WTC11 (cell line): Measurements from ENCODE around the gene ABCB11. TPM values are rescaled to one million over a fixed set of nuclear protein-coding genes. Genes with fewer than 3 reads are reported as not detected.

Source experiments
- ATAC-seq: fragments of 200-7000 bp; cut with Tn5 transposase; 2 replicates; pipeline ENCODE4 v1.10.0; 2021; ENCODE audit warnings: mild to moderate bottlenecking, moderate library complexity
- CTCF ChIA-PET: fragments of 300-600 bp; sonication (Branson Sonifier 250); formaldehyde crosslinking; loops from one replicate; lab custom pipeline; 2021; ENCODE audit warnings: antibody characterized with exemption; lab: Charles Lee
- POLR2A ChIA-PET: fragments of 350-600 bp; sonication (Branson Sonifier 250); formaldehyde crosslinking; loops from one replicate; lab custom pipeline; 2021; ENCODE audit warnings: antibody characterized with exemption; lab: Charles Lee
- DNase-seq: peaks from one replicate; pipeline ENCODE4 v3.0.0; 2021; ENCODE audit warnings: low spot score
- H3K27ac Mint-ChIP-seq: 2 replicates; pipeline ENCODE4 v1.8.0; 2021; ENCODE audit warnings: mixed read lengths
- H3K27me3 Mint-ChIP-seq: 2 replicates; pipeline ENCODE4 v1.8.0; 2021; ENCODE audit warnings: low read depth, mild to moderate bottlenecking, moderate library complexity, mixed read lengths
- H3K36me3 Mint-ChIP-seq: 2 replicates; pipeline ENCODE4 v1.8.0; 2021; ENCODE audit warnings: mixed read lengths
- H3K4me1 Mint-ChIP-seq: 2 replicates; pipeline ENCODE4 v1.8.0; 2022; ENCODE audit warnings: mixed read lengths
- H3K4me3 Mint-ChIP-seq: 2 replicates; pipeline ENCODE4 v1.8.0; 2021; ENCODE audit warnings: mild to moderate bottlenecking, moderate library complexity, mixed read lengths
- H3K9me3 Mint-ChIP-seq: 2 replicates; pipeline ENCODE4 v1.8.0; 2021; ENCODE audit warnings: mixed read lengths
- CREB1 ChIP-seq: sonication (generic); formaldehyde crosslinking; IDR thresholded peaks from 2 replicates; pipeline ENCODE4 v1.8.0; 2023; ENCODE audit warnings: mild to moderate bottlenecking, missing genetic modification reagents
- EMX1 ChIP-seq: fragments of 250-450 bp; sonication (Bioruptor Pico); IDR thresholded peaks from 2 replicates; pipeline ENCODE4 v1.8.0; 2021; ENCODE audit warnings: mild to moderate bottlenecking
- GRHL2 ChIP-seq: fragments of 250-450 bp; sonication (Bioruptor Pico); IDR thresholded peaks from 2 replicates; pipeline ENCODE4 v1.8.0; 2022; ENCODE audit warnings: mild to moderate bottlenecking, moderate library complexity; ENCODE audit not compliant: insufficient replicate concordance, severe bottlenecking
- GTF2I ChIP-seq: fragments of 250-450 bp; sonication (Bioruptor Pico); conservative IDR thresholded peaks from 2 replicates; pipeline ENCODE4 v1.4.0; 2021; ENCODE audit warnings: mild to moderate bottlenecking
- IRF2 ChIP-seq: sonication (generic); formaldehyde crosslinking; IDR thresholded peaks from 2 replicates; pipeline ENCODE4 v1.8.0; 2022; ENCODE audit warnings: low read depth, missing genetic modification reagents, borderline replicate concordance
- JAZF1 ChIP-seq: fragments of 250-450 bp; sonication (Bioruptor Pico); IDR thresholded peaks from 2 replicates; pipeline ENCODE4 v1.9.0; 2021; ENCODE audit warnings: moderate library complexity, mild to moderate bottlenecking, inconsistent platforms
- OVOL2 ChIP-seq: fragments of 250-450 bp; sonication (Bioruptor Pico); IDR thresholded peaks from 2 replicates; pipeline ENCODE4 v1.9.0; 2021; ENCODE audit warnings: mild to moderate bottlenecking, borderline replicate concordance
- SOX15 ChIP-seq: fragments of 250-450 bp; sonication (Bioruptor Pico); IDR thresholded peaks from 2 replicates; pipeline ENCODE4 v1.9.0; 2021; ENCODE audit warnings: mild to moderate bottlenecking
- TEAD4 ChIP-seq: sonication (generic); formaldehyde crosslinking; IDR thresholded peaks from 2 replicates; pipeline ENCODE4 v1.8.0; 2022; ENCODE audit warnings: mild to moderate bottlenecking, missing genetic modification reagents
- ZNF219 ChIP-seq: sonication (generic); formaldehyde crosslinking; IDR thresholded peaks from 2 replicates; pipeline ENCODE4 v1.8.0; 2023; ENCODE audit warnings: missing genetic modification reagents, mild to moderate bottlenecking, borderline replicate concordance
- ZNF232 ChIP-seq: sonication (generic); formaldehyde crosslinking; IDR thresholded peaks from 2 replicates; pipeline ENCODE4 v1.8.0; 2022; ENCODE audit warnings: mild to moderate bottlenecking, missing genetic modification reagents
- ZNF396 ChIP-seq: fragments of 250-450 bp; sonication (Bioruptor Pico); IDR thresholded peaks from 2 replicates; pipeline ENCODE4 v1.8.0; 2021; ENCODE audit warnings: mild to moderate bottlenecking, moderate library complexity, borderline replicate concordance
- total RNA-seq: library from RNA; stranded (reverse); gene quantifications from 3 replicates; pipeline ENCODE4 v1.2.3, GENCODE V29; 2021
- TF ChIP-seq, protein P1 (sequence below): sonication (generic); formaldehyde crosslinking; IDR thresholded peaks from 2 replicates; pipeline ENCODE4 v1.8.0; 2023; ENCODE audit warnings: missing genetic modification reagents, mild to moderate bottlenecking, borderline replicate concordance
- TF ChIP-seq, protein P2 (sequence below): sonication (generic); formaldehyde crosslinking; IDR thresholded peaks from 2 replicates; pipeline ENCODE4 v1.8.1; 2022; ENCODE audit warnings: low read depth, missing genetic modification reagents, borderline replicate concordance
- TF ChIP-seq, protein P3 (sequence below): fragments of 200-600 bp; IDR thresholded peaks from 2 replicates; pipeline ENCODE4 v1.8.0; 2022; ENCODE audit warnings: antibody characterized with exemption
- TF ChIP-seq, protein P4 (sequence below): sonication (generic); formaldehyde crosslinking; conservative IDR thresholded peaks from 2 replicates; pipeline ENCODE4 v1.8.1; 2023; ENCODE audit warnings: mild to moderate bottlenecking, low read depth, missing genetic modification reagents, moderate library complexity
- TF ChIP-seq, protein P5 (sequence below): sonication (generic); formaldehyde crosslinking; IDR thresholded peaks from 2 replicates; pipeline ENCODE4 v1.8.1; 2023; ENCODE audit warnings: mild to moderate bottlenecking, moderate library complexity, missing genetic modification reagents
- TF ChIP-seq, protein P6 (sequence below): sonication (generic); formaldehyde crosslinking; IDR thresholded peaks from 2 replicates; pipeline ENCODE4 v1.8.1; 2023; ENCODE audit warnings: mild to moderate bottlenecking, missing genetic modification reagents
- TF ChIP-seq, protein P7 (sequence below): fragments of 250-450 bp; sonication (Bioruptor Pico); IDR thresholded peaks from 2 replicates; pipeline ENCODE4 v1.9.0; 2021; ENCODE audit warnings: mild to moderate bottlenecking
- TF ChIP-seq, protein P8 (sequence below): sonication (generic); formaldehyde crosslinking; conservative IDR thresholded peaks from 2 replicates; pipeline ENCODE4 v1.8.1; 2022; ENCODE audit warnings: mild to moderate bottlenecking, missing genetic modification reagents

ABCB11 gene
- total RNA-seq, 1 experiment from 2014 or later, result 0.77 TPM

DNA sequence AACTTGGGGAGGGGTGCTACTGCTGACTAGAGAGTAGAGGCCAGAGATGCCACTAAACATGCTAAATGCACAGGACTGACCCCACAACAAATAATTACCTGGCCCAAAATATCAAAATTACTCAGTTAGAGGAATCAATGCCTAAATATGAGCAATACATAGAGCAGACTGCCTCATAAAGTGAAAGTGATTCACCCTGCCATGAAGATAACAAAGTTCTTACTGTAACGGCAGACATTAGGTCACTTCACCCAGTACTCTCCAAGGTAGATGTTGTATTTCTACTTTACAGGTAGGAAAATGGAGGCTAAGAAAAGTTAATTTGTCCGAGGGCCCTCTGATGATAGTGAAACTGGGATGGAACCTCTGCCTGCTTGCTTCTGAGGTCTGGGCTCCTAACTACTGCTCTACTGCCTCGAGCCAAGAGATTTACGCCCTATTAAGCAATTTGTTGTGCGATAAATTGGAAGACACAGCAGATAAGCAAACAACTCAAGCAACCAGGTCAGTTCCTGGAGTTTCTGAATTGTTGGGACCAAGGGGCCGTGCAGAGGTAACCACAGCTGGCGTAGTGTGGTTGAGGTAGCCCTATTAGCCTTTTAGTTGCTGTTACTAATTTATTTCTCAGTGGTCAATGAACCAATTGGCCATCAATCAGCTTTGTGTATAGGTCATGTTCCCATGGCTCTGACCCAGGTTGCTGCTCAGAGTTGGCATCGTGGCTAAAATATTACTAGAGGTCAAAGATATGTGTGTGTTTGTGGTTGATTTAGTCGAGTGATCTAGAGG, 43.0 kb upstream of the ABCB11 start (continued):
- no peak for TF ChIP-seq OVOL2 (CRISPR knock-in tag)
- no peak for TF ChIP-seq TEAD4 (CRISPR knock-in tag)
- no peak for TF ChIP-seq GTF2I
- TF ChIP-seq ZNF232 (CRISPR knock-in tag), result no peak
- TF ChIP-seq, protein P1, sequence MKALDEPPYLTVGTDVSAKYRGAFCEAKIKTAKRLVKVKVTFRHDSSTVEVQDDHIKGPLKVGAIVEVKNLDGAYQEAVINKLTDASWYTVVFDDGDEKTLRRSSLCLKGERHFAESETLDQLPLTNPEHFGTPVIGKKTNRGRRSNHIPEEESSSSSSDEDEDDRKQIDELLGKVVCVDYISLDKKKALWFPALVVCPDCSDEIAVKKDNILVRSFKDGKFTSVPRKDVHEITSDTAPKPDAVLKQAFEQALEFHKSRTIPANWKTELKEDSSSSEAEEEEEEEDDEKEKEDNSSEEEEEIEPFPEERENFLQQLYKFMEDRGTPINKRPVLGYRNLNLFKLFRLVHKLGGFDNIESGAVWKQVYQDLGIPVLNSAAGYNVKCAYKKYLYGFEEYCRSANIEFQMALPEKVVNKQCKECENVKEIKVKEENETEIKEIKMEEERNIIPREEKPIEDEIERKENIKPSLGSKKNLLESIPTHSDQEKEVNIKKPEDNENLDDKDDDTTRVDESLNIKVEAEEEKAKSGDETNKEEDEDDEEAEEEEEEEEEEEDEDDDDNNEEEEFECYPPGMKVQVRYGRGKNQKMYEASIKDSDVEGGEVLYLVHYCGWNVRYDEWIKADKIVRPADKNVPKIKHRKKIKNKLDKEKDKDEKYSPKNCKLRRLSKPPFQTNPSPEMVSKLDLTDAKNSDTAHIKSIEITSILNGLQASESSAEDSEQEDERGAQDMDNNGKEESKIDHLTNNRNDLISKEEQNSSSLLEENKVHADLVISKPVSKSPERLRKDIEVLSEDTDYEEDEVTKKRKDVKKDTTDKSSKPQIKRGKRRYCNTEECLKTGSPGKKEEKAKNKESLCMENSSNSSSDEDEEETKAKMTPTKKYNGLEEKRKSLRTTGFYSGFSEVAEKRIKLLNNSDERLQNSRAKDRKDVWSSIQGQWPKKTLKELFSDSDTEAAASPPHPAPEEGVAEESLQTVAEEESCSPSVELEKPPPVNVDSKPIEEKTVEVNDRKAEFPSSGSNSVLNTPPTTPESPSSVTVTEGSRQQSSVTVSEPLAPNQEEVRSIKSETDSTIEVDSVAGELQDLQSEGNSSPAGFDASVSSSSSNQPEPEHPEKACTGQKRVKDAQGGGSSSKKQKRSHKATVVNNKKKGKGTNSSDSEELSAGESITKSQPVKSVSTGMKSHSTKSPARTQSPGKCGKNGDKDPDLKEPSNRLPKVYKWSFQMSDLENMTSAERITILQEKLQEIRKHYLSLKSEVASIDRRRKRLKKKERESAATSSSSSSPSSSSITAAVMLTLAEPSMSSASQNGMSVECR (CRISPR knock-in tag), result no peak

DNA sequence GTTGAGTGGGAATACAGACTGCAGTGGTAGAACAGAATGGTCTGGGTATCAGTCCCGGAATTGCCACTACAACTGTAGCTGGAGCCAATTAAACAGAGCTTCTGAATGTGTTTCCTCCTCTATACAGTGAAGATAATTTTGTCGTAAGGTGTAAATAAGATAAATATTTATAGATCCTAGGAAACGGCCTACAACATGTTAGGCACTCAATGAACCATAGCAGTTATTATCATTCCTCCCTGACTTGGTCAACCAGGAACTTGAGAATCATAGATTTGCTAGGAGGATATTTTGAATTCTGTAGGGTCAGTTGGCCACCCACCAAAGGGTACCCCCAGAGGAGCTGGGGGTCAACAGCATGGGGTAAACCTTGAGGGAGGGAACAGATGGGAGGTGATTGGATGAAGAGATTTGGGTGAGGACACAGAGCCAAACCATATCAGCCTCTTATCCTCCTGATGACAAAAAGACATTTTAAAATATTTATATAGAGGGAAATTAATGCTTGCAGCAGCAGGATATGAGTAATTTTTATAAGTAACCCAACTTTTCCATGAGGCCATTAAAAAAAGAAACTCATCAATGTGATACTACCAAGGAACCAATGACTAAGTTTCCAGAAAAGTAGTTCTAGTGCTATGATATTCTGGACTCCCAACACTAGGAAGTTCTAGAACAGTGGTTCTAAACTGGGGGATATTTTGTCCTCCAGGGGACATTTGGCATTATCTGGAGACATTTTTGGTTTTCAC, 42.3 kb upstream of the ABCB11 start:
- H3K27me3 Mint-ChIP-seq, result no peaks in the 10 kb centered on the region; the same call in 1 of the 2 replicates
- ChIA-PET CTCF (no interaction called here), POLR2A (no interaction called here)
- no peak overlapping the region for H3K4me3 Mint-ChIP-seq
- no peaks in the 10 kb centered on the region for H3K36me3 Mint-ChIP-seq
- no peaks in the 10 kb centered on the region for H3K4me1 Mint-ChIP-seq
- H3K27ac Mint-ChIP-seq, result no peak overlapping the region
- ATAC-seq, result no peak
- H3K9me3 Mint-ChIP-seq, result no peaks in the 10 kb centered on the region
- no peak for DNase-seq
- TF ChIP-seq IRF2 (CRISPR knock-in tag) (no peak), ZNF219 (CRISPR knock-in tag) (no peak), EMX1 (CRISPR knock-in tag) (no peak), JAZF1 (CRISPR knock-in tag) (no peak), SOX15 (CRISPR knock-in tag) (no peak), GRHL2 (CRISPR knock-in tag) (no peak), ZNF232 (CRISPR knock-in tag) (no peak), CREB1 (CRISPR knock-in tag) (no peak), ZNF396 (CRISPR knock-in tag) (no peak)
- TF ChIP-seq, protein P2, sequence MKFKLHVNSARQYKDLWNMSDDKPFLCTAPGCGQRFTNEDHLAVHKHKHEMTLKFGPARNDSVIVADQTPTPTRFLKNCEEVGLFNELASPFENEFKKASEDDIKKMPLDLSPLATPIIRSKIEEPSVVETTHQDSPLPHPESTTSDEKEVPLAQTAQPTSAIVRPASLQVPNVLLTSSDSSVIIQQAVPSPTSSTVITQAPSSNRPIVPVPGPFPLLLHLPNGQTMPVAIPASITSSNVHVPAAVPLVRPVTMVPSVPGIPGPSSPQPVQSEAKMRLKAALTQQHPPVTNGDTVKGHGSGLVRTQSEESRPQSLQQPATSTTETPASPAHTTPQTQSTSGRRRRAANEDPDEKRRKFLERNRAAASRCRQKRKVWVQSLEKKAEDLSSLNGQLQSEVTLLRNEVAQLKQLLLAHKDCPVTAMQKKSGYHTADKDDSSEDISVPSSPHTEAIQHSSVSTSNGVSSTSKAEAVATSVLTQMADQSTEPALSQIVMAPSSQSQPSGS (CRISPR knock-in tag), result no peak
- TF ChIP-seq, protein P3, sequence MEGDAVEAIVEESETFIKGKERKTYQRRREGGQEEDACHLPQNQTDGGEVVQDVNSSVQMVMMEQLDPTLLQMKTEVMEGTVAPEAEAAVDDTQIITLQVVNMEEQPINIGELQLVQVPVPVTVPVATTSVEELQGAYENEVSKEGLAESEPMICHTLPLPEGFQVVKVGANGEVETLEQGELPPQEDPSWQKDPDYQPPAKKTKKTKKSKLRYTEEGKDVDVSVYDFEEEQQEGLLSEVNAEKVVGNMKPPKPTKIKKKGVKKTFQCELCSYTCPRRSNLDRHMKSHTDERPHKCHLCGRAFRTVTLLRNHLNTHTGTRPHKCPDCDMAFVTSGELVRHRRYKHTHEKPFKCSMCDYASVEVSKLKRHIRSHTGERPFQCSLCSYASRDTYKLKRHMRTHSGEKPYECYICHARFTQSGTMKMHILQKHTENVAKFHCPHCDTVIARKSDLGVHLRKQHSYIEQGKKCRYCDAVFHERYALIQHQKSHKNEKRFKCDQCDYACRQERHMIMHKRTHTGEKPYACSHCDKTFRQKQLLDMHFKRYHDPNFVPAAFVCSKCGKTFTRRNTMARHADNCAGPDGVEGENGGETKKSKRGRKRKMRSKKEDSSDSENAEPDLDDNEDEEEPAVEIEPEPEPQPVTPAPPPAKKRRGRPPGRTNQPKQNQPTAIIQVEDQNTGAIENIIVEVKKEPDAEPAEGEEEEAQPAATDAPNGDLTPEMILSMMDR, result no peak
- TF ChIP-seq, protein P4, sequence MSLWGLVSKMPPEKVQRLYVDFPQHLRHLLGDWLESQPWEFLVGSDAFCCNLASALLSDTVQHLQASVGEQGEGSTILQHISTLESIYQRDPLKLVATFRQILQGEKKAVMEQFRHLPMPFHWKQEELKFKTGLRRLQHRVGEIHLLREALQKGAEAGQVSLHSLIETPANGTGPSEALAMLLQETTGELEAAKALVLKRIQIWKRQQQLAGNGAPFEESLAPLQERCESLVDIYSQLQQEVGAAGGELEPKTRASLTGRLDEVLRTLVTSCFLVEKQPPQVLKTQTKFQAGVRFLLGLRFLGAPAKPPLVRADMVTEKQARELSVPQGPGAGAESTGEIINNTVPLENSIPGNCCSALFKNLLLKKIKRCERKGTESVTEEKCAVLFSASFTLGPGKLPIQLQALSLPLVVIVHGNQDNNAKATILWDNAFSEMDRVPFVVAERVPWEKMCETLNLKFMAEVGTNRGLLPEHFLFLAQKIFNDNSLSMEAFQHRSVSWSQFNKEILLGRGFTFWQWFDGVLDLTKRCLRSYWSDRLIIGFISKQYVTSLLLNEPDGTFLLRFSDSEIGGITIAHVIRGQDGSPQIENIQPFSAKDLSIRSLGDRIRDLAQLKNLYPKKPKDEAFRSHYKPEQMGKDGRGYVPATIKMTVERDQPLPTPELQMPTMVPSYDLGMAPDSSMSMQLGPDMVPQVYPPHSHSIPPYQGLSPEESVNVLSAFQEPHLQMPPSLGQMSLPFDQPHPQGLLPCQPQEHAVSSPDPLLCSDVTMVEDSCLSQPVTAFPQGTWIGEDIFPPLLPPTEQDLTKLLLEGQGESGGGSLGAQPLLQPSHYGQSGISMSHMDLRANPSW (CRISPR knock-in tag), result no peak
- TF ChIP-seq, protein P5, sequence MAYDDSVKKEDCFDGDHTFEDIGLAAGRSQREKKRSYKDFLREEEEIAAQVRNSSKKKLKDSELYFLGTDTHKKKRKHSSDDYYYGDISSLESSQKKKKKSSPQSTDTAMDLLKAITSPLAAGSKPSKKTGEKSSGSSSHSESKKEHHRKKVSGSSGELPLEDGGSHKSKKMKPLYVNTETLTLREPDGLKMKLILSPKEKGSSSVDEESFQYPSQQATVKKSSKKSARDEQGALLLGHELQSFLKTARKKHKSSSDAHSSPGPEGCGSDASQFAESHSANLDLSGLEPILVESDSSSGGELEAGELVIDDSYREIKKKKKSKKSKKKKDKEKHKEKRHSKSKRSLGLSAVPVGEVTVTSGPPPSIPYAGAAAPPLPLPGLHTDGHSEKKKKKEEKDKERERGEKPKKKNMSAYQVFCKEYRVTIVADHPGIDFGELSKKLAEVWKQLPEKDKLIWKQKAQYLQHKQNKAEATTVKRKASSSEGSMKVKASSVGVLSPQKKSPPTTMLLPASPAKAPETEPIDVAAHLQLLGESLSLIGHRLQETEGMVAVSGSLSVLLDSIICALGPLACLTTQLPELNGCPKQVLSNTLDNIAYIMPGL (CRISPR knock-in tag), result no peak
- TF ChIP-seq, protein P6, sequence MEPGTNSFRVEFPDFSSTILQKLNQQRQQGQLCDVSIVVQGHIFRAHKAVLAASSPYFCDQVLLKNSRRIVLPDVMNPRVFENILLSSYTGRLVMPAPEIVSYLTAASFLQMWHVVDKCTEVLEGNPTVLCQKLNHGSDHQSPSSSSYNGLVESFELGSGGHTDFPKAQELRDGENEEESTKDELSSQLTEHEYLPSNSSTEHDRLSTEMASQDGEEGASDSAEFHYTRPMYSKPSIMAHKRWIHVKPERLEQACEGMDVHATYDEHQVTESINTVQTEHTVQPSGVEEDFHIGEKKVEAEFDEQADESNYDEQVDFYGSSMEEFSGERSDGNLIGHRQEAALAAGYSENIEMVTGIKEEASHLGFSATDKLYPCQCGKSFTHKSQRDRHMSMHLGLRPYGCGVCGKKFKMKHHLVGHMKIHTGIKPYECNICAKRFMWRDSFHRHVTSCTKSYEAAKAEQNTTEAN (CRISPR knock-in tag), result no peak
- TF ChIP-seq, protein P7, sequence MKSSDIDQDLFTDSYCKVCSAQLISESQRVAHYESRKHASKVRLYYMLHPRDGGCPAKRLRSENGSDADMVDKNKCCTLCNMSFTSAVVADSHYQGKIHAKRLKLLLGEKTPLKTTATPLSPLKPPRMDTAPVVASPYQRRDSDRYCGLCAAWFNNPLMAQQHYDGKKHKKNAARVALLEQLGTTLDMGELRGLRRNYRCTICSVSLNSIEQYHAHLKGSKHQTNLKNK (CRISPR knock-in tag), result no peak
- TF ChIP-seq, protein P8, sequence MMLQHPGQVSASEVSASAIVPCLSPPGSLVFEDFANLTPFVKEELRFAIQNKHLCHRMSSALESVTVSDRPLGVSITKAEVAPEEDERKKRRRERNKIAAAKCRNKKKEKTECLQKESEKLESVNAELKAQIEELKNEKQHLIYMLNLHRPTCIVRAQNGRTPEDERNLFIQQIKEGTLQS (CRISPR knock-in tag), result no peak
